HUES6 (cell line): ENCODE measurements around the gene TBXAS1.

Experiments
- H3K27ac ChIP-seq: 2 replicates; pipeline ENCODE4 v1.7.0; 2013; ENCODE audit warnings: low read depth, mild to moderate bottlenecking, low read length, inconsistent platforms
- H3K27me3 ChIP-seq: 2 replicates; pipeline ENCODE4 v1.6.1; 2013; ENCODE audit warnings: low read length; ENCODE audit not compliant: control insufficient read depth, insufficient read depth
- H3K36me3 ChIP-seq: 2 replicates; pipeline ENCODE4 v1.6.1; 2013; ENCODE audit warnings: low read length; ENCODE audit not compliant: control insufficient read depth, insufficient read depth
- H3K4me1 ChIP-seq: 2 replicates; pipeline ENCODE4 v1.6.1; 2013; ENCODE audit warnings: low read length; ENCODE audit not compliant: control insufficient read depth, insufficient read depth
- H3K4me3 ChIP-seq: 2 replicates; pipeline ENCODE4 v1.5.1; 2013; ENCODE audit warnings: low read depth, low read length
- H3K9ac ChIP-seq: one replicate; pipeline ENCODE4 v1.6.1; 2013; ENCODE audit warnings: mild to moderate bottlenecking, low read length
- H3K9me3 ChIP-seq: 2 replicates; pipeline ENCODE4 v1.6.1; 2013; ENCODE audit warnings: low read depth, low read length; ENCODE audit not compliant: control insufficient read depth, insufficient read depth

TBXAS1 gene

DNA sequence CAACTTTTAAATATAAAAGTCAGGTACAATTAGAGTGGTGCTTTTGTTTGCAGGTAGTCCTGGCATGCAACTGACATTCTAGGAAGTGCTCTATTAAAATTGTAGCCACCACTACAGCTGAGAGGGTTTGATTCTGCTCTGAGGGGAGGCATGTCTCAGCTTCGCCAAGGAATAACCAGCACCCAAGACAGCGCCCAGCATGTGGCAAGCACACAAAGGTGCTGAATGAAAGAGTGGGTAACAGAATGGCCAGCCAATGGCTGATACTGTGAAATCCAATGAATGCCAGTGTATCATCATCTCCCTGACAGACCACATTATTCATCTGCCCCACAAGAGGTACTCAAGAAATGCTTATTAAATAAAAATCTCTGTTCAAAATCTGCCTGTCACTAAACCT is 226.8 kb downstream of the TBXAS1 start:
- Histone ChIP-seq H3K27me3 (peaks cover 9% of the 10 kb centered on the region; the same call in 1 of the 2 replicates), H3K27ac (no peak overlapping the region), H3K9ac (no peak overlapping the region), H3K36me3 (no peaks in the 10 kb centered on the region), H3K9me3 (no peaks in the 10 kb centered on the region), H3K4me3 (no peak overlapping the region), H3K4me1 (no peaks in the 10 kb centered on the region)

DNA sequence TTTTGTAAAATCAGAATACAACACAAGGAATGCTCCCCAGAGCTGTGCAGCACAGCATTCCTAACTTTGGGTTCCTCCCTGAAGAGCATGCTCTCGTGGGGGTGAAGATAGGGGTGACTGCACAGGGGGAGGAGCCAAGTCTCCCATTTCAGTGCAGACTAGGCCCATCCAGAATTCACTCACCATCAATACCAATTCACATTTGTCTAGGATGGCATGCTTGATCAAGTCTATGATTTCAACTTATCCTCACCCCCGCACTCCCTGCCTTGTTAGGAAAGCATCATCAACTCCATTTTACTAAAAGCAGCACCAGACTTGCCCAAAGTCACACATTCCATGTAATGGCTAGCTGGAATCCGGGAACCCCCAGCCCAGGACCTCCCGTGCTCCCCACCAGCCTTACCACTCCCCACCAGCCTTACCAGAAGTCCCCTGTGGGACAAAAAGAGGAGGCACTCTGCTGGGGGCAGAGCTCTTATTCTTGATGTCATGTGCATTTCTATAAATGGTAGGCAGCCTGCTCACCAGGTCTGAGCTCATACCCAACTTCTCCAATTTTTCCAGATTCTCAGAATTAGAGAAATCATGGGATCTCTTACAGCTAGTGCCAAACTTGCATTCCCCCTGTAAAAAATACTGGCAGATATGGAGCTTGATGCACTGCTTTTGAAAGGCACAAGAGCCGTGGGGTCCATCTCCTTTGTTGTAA is 227.5 kb downstream of the TBXAS1 start:
- no peaks in the 10 kb centered on the region for H3K36me3 ChIP-seq
- peaks cover 16% of the 10 kb centered on the region for H3K27me3 ChIP-seq
- no peaks in the 10 kb centered on the region for H3K9me3 ChIP-seq
- no peaks in the 10 kb centered on the region for H3K4me1 ChIP-seq
- no peak overlapping the region for H3K4me3 ChIP-seq
- H3K27ac ChIP-seq: no peak overlapping the region
- no peak overlapping the region for H3K9ac ChIP-seq

DNA sequence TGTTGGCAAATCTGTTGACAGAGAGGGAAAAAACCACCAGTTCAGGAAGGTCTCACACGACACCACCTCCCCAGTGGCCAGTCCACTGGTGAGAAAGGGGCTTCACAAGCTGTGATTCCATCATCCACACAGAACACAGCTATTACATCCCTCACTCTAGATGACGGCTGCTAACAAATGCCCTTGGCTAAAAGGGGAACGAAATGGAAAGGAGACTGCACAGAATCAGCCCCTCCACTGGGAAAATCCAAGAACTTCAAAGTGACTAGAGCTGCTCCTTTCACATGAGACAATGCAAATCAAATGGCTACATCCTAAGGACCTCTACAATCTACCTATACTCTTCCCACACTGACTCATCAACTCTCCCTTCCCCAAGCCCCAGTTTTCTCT is 228.1 kb downstream of the TBXAS1 start:
- no peaks in the 10 kb centered on the region for H3K4me1 ChIP-seq
- H3K27ac ChIP-seq: no peak overlapping the region

DNA sequence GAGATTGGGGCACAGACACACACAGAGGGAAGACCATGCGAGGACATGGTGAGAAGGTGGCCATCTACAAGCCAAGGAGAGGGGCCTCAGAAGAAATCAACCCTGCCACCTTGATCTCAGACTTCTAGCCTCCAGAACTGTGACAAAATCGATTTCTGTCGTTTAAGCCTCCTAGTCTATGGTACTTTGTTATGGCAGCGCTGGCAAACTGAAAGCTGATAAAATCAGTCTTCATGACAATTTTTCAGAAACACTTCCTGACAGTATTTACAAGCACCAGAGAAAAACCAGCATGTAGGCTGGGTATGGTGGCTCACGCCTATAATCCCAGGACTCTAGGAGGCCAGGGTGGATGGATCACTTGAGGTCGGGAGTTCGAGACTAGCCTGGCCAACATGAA is 229.5 kb downstream of the TBXAS1 start:
- no peak overlapping the region for H3K27ac ChIP-seq
- H3K4me1 ChIP-seq: no peaks in the 10 kb centered on the region
- no peak overlapping the region for H3K4me3 ChIP-seq

More for the DNA sequence above, 228.1 kb downstream of the TBXAS1 start:
- H3K27me3 ChIP-seq: peaks cover 22% of the 10 kb centered on the region
- H3K4me3 ChIP-seq: no peak overlapping the region
- H3K36me3 ChIP-seq: no peaks in the 10 kb centered on the region
- no peaks in the 10 kb centered on the region for H3K9me3 ChIP-seq
- no peak overlapping the region for H3K9ac ChIP-seq

DNA sequence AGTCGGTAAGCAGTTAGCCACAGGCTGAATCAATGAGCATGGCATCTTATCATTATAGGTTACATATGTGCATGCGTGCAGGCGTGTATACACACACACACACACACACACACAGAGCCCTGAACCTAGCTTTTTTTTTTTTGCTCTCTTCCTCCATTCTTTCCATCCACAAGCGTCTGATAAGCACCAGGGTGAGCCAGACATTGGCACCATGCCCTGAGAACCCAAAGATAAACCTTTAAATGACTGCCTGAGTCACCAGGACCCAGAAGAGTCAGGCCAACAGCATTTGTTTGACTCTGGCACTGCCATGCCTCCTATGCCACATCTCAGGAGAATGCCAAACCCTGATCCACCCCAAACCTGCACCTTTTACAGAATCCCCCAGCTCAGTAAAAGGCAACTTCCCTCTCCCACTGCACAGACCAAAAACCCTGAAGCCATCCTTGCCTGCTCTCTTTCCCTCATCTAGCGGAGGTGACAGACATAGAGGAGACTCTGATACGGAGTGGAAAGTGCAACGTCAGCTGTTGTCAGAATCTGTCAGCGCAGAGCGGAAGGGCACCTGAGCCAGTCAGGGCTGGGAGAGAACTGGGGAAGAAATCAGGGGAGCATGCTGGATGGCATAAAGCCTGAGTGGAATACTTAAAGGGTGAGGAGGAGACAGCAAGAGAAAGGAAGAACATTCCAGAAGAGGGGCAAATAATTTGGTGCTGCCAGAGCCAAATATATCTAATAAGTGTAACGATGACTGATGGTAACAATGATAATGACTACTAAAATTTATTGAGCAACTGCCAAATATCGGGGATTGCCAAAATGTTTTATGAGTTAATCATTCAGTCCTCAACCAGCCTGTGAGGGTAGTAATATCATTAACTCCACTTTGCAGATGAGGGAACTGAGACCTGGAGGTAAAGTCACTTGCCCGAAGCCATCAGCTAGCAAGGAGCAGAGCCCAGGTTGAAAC is 230.5 kb downstream of the TBXAS1 start:
- Histone ChIP-seq H3K4me1 (no peaks in the 10 kb centered on the region), H3K9me3 (no peaks in the 10 kb centered on the region), H3K9ac (no peak overlapping the region), H3K4me3 (no peak overlapping the region), H3K36me3 (no peaks in the 10 kb centered on the region), H3K27ac (no peak overlapping the region), H3K27me3 (peaks cover 42% of the 10 kb centered on the region)

More for the DNA sequence above, 229.5 kb downstream of the TBXAS1 start:
- Histone ChIP-seq H3K9me3 (no peaks in the 10 kb centered on the region), H3K36me3 (no peaks in the 10 kb centered on the region), H3K9ac (no peak overlapping the region), H3K27me3 (peaks cover 36% of the 10 kb centered on the region)

DNA sequence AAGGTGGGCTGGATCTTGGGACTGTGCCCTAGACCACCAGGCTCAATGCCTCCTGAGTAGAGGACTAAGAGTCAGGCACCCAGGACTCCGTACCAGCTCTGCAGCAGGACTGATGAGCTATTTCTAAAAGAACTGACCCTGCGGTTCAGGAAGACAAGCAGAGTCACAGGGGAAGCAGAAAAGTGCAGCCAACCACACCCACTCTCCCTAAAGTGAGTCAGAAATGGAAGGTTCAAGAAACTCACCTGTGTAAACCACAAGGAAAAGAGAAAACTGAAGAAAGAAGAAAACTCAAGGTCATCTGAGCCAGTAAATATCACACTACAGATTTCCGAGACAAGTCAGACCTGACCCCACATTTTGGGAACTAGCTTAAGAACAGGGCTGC is 231.2 kb downstream of the TBXAS1 start:
- Histone ChIP-seq H3K9me3 (no peaks in the 10 kb centered on the region), H3K4me3 (no peak overlapping the region), H3K9ac (no peak overlapping the region), H3K36me3 (no peaks in the 10 kb centered on the region), H3K4me1 (no peaks in the 10 kb centered on the region), H3K27me3 (peaks cover 42% of the 10 kb centered on the region), H3K27ac (no peak overlapping the region)

DNA sequence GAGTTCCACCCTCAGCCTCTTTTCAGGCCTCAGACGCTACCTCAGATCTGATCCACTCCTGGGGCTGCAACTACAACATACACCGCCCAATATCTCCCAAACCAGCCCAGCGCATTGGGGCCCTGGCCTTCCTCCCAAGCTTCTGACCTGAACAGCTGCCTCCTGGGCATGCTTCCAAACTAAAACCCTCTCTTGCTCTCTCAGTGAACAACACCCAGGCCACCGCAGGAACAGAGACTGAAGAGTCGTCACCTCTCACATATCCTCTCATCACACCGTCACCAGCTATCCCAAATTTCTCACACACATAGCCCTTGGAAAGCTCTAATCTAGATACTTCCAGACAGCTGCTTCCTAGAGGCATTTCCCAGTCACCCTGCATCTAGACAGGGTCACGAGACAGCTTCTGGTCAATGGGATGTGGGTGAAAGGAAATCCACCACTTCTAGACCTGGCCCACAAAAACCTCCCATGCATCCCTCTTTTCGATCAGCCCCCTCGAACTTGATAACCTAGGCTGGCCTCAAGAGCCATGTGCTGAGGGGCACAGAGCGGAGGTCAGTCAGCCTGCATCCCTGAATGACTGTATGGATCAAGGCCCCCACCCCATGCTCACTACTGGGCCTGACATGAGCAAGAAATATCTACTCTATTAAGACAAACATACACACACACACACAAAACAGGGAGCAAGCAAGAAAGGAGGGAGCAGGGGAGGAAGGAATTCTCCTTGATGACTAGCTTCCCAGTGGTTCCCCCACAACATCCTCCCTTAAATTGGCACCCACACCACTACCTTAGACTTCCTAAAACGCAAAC is 231.9 kb downstream of the TBXAS1 start:
- peaks cover 42% of the 10 kb centered on the region for H3K27me3 ChIP-seq
- H3K9me3 ChIP-seq: peaks cover 2% of the 10 kb centered on the region; the same call in 1 of the 2 replicates
- no peak overlapping the region for H3K4me3 ChIP-seq
- H3K27ac ChIP-seq: no peak overlapping the region
- H3K4me1 ChIP-seq: no peaks in the 10 kb centered on the region
- no peaks in the 10 kb centered on the region for H3K36me3 ChIP-seq
- no peak overlapping the region for H3K9ac ChIP-seq

DNA sequence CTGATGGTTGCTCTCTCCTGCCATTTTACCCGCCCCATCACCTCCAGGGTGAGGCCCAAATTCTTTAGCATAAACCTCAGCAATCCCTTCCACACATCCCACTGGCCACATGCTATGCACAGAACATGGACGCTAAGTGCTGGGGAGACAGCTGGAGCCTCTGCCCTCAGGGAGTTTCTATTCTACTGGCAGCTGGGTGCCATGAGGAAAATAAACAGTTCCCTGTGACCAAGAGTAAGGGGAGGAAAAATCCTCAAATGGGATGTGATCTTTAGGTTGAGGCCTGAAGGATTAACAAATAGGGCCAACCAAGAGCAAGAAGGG is 232.5 kb downstream of the TBXAS1 start:
- no peak overlapping the region for H3K9ac ChIP-seq
- no peak overlapping the region for H3K27ac ChIP-seq

DNA sequence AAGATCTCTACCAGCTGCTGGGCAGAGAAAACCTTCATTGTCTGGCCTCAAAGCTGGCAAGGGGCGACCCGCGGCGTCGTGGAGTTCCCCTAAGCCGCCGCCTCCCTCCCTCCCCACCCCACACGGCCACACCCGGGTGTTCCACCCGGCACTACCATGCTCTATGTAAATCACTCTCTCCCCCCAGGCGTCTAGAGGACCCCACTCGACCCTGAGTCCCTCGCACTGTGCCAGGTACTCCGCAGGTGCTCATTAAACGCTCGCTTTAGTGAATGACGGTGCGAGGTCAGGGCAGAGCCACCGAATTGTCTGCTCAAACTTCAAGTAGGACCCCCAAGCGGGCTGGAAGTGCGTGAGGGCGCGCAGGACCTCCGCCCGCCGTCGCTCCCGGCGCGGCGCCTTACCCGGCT is 233.1 kb downstream of the TBXAS1 start:
- Histone ChIP-seq H3K4me3 (peak overlapping the region; percentile 67), H3K36me3 (no peaks in the 10 kb centered on the region), H3K27ac (no peak overlapping the region), H3K27me3 (peaks cover 42% of the 10 kb centered on the region), H3K9me3 (peaks cover 8% of the 10 kb centered on the region), H3K9ac (peak overlapping the region; percentile 52), H3K4me1 (no peaks in the 10 kb centered on the region)

More for the DNA sequence above, 232.5 kb downstream of the TBXAS1 start:
- no peaks in the 10 kb centered on the region for H3K36me3 ChIP-seq
- H3K4me1 ChIP-seq: no peaks in the 10 kb centered on the region
- no peak overlapping the region for H3K4me3 ChIP-seq
- peaks cover 42% of the 10 kb centered on the region for H3K27me3 ChIP-seq
- H3K9me3 ChIP-seq: peaks cover 4% of the 10 kb centered on the region; the same call in 1 of the 2 replicates

DNA sequence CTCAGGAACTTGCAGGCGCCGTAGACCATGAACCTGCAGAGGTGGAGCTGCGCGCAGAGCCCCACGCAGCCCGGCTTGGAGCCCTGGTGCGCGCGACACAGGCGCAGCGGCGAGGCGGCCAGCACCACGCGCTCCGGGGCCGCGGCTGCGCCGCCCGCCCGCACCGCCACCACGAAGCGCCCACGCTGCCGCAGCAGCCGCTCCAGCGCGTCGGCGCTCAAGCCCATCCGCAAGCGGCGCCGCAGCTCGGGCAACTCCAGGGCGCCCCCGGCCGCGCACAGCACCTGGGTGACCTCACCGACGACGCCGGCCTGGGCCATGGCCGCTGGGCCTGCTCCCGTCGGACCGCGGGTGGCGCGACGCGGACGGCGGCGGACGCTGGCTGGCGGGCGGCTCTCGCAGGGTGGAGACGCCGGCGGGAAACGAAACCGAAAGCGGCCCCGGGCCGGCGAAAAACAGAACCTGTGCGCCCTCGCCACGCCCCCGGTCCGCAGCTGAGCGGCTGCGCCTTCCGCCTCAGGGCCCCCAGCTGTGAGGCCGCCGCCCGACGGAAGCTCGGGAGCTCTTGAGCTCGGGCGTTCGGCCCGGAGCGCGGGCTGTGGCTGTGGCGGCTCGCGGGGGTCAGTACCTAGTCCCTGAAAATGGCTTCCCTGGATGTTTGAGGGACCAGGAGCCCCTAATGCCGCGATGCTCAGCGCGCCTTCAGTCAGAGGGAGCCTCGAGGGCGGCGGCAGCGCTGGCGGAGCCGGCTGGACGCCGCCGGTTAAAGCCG is 233.7 kb downstream of the TBXAS1 start, which contains the start of gene PARP12:
Gene PARP12 (minus strand): TSS at position 424 of the 772 bp plus-strand sequence. CDS start 104 bp downstream, at position 320.
- H3K4me1 ChIP-seq: no peaks in the 10 kb centered on the region
- H3K4me3 ChIP-seq: peak within 1 kb of the TSS; percentile 67
- H3K27ac ChIP-seq: no peak within 1 kb of the TSS
- peaks cover 42% of the 10 kb centered on the region for H3K27me3 ChIP-seq
- H3K9me3 ChIP-seq: peaks cover 13% of the 10 kb centered on the region
- peak within 1 kb of the TSS; percentile 52 for H3K9ac ChIP-seq
- H3K36me3 ChIP-seq: no peaks in the 10 kb centered on the region
